HG02970 (cell line): ENCODE data around the gene KCNIP2.

Source experiments
- ATAC-seq: cut with Tn5 transposase; IDR thresholded peaks from one replicate; pipeline ENCODE4 v1.9.1; 2021; ENCODE audit warnings: mild to moderate bottlenecking, moderate library complexity, moderate number of reproducible peaks; ENCODE audit not compliant: unreplicated experiment, low FRiP score

The KCNIP2 gene

GRCh38 chr10:101829561-101830315 lies 13.9 kb downstream of the KCNIP2 start:
- ATAC-seq: no peak

- no peak for ATAC-seq
Observed at GRCh38 chr10:101828766-101829551, 14.6 kb downstream of the KCNIP2 start.

- ATAC-seq: no peak
Observed at GRCh38 chr10:101827919-101828600, 15.5 kb downstream of the KCNIP2 start.

- no peak for ATAC-seq
Observed at GRCh38 chr10:101826852-101827434, 16.7 kb downstream of the KCNIP2 start.

GRCh38 chr10:101824736-101825135 lies 18.9 kb downstream of the KCNIP2 start:
- no peak for ATAC-seq

GRCh38 chr10:101818872-101819633 lies 24.5 kb downstream of the KCNIP2 start:
- ATAC-seq: peak; percentile 1

GRCh38 chr10:101818119-101818871 lies 25.3 kb downstream of the KCNIP2 start, which contains the start of gene OGA:
TSS of gene OGA (minus strand) at chr10:101818444. CDS start at chr10:101818022, 422 bp downstream.
- peak; percentile 87 for ATAC-seq

- no peak for ATAC-seq
Observed at GRCh38 chr10:101817337-101818118, 26.1 kb downstream of the KCNIP2 start.

- ATAC-seq: no peak
Observed at GRCh38 chr10:101816913-101817336, 26.7 kb downstream of the KCNIP2 start.

GRCh38 chr10:101816376-101816775 lies 27.2 kb downstream of the KCNIP2 start:
- ATAC-seq: no peak

GRCh38 chr10:101814466-101815071 lies 29.0 kb downstream of the KCNIP2 start:
- ATAC-seq: no peak

GRCh38 chr10:101812606-101813005 lies 31.0 kb downstream of the KCNIP2 start:
- ATAC-seq: no peak

GRCh38 chr10:101807158-101807557 lies 36.4 kb downstream of the KCNIP2 start:
- no peak for ATAC-seq

GRCh38 chr10:101803511-101803910 lies 40.1 kb downstream of the KCNIP2 start:
- ATAC-seq: no peak

GRCh38 chr10:101797403-101798059 lies 46.1 kb downstream of the KCNIP2 start:
- no peak for ATAC-seq

GRCh38 chr10:101793526-101793925 lies 50.1 kb downstream of the KCNIP2 start:
- ATAC-seq: no peak

GRCh38 chr10:101789686-101790085 lies 53.9 kb downstream of the KCNIP2 start:
- no peak for ATAC-seq
